ENCODE measurements around the gene PHYKPL. TPM values are rescaled to one million over a fixed set of nuclear protein-coding genes. Genes with fewer than 3 reads are reported as not detected.

The PHYKPL gene
- total and polyA plus RNA-seq, 7 experiments from 2014 or later: 38.8 to 265 (median 143) TPM

- DNase-seq: no peak
- peaks cover 0 to 6% (median 0%) of the 10 kb centered on the region in 5 donors for H3K36me3 Mint-ChIP-seq
- ChIA-PET CTCF (interaction anchor here (0.5 to 1.4 kb wide), 2 partner anchors 359 to 1214 kb away, joined by 3 read pairs; no protein-coding TSS in a partner anchor), POLR2A (no interaction called here)
- intact Hi-C loops (cut with micrococcal nuclease): loop anchor here in 1 of 2 donors (5.0 kb wide), 1 partner anchor 563 kb away; no protein-coding TSS in a partner anchor
- Histone ChIP-seq H3K4me1 (ENCODE audit: control insufficient read depth in 2 of 2, insufficient read depth in 2 of 2, low read length in 2 of 2) (peaks cover 0 to 4% of the 10 kb centered on the region in 2 donors), H3K36me3 (ENCODE audit: control insufficient read depth in 2 of 3, insufficient read depth in 3 of 3, low read length in 3 of 3) (no peaks in the 10 kb centered on the region), H3K9me3 (ENCODE audit: control insufficient read depth in 2 of 3, low read length in 3 of 3) (peaks cover 0 to 5% (median 3%) of the 10 kb centered on the region in 3 experiments), H3K27ac (ENCODE audit: low read depth, low read length) (no peak overlapping the region), H3K4me3 (ENCODE audit: low read length) (no peak overlapping the region), H3K27me3 (ENCODE audit: control insufficient read depth in 2 of 2, insufficient read depth in 2 of 2, low read length in 2 of 2) (no peaks in the 10 kb centered on the region)
- no peak overlapping the region for H3K27ac Mint-ChIP-seq
- H3K4me1 Mint-ChIP-seq: peaks cover 0 to 6% (median 4%) of the 10 kb centered on the region in 7 donors
- peaks cover 4 to 16% (median 9%) of the 10 kb centered on the region in 11 donors for H3K9me3 Mint-ChIP-seq
- peaks cover 2 to 9% (median 7%) of the 10 kb centered on the region in 5 donors for H3K27me3 Mint-ChIP-seq
- no peak overlapping the region for H3K4me3 Mint-ChIP-seq
- ATAC-seq: no peak
Observed at GRCh38 chr5:178279026-178279722, 46.6 kb upstream of the PHYKPL start.

- ATAC-seq (no peak), DNase-seq (no peak)
- H3K4me1 ChIP-seq (ENCODE audit: control insufficient read depth in 2 of 2, insufficient read depth in 2 of 2, low read length in 2 of 2): peaks cover 0 to 4% of the 10 kb centered on the region in 2 donors
- Mint-ChIP-seq H3K4me1 (peaks cover 0 to 6% (median 4%) of the 10 kb centered on the region in 7 donors), H3K9me3 (peaks cover 1 to 11% (median 4%) of the 10 kb centered on the region in 11 donors), H3K27me3 (peaks cover 2 to 9% (median 7%) of the 10 kb centered on the region in 5 donors), H3K4me3 (no peak overlapping the region), H3K36me3 (peaks cover 0 to 6% (median 0%) of the 10 kb centered on the region in 5 donors), H3K27ac (no peak overlapping the region)
- no peaks in the 10 kb centered on the region for H3K9me3 ChIP-seq (ENCODE audit: control insufficient read depth in 2 of 3, low read length in 3 of 3)
- intact Hi-C loops (cut with micrococcal nuclease): loop anchor here in 1 of 2 donors (5.0 kb wide), 1 partner anchor 564 kb away; no protein-coding TSS in a partner anchor
- H3K27me3 ChIP-seq (ENCODE audit: control insufficient read depth in 2 of 2, insufficient read depth in 2 of 2, low read length in 2 of 2): no peaks in the 10 kb centered on the region
- no peaks in the 10 kb centered on the region for H3K36me3 ChIP-seq (ENCODE audit: control insufficient read depth in 2 of 3, insufficient read depth in 3 of 3, low read length in 3 of 3)
- H3K27ac ChIP-seq (ENCODE audit: low read depth, low read length): no peak overlapping the region
- ChIA-PET POLR2A (no interaction called here), CTCF (interaction anchor here (0.9 kb wide), 1 partner anchor 35 kb away, joined by 3 read pairs; no protein-coding TSS in a partner anchor)
- H3K4me3 ChIP-seq (ENCODE audit: low read length): no peak overlapping the region
Observed at GRCh38 chr5:178278358-178279023, 45.9 kb upstream of the PHYKPL start.

GRCh38 chr5:178277866-178278265, 45.3 kb upstream of the PHYKPL start:
- no peak for ATAC-seq
- H3K27ac Mint-ChIP-seq: no peak overlapping the region
- Histone ChIP-seq H3K27ac (ENCODE audit: low read depth, low read length) (no peak overlapping the region), H3K4me3 (ENCODE audit: low read length) (no peak overlapping the region), H3K36me3 (ENCODE audit: control insufficient read depth in 2 of 3, insufficient read depth in 3 of 3, low read length in 3 of 3) (no peaks in the 10 kb centered on the region), H3K9me3 (ENCODE audit: control insufficient read depth in 2 of 3, low read length in 3 of 3) (no peaks in the 10 kb centered on the region), H3K27me3 (ENCODE audit: control insufficient read depth in 2 of 2, insufficient read depth in 2 of 2, low read length in 2 of 2) (no peaks in the 10 kb centered on the region), H3K4me1 (ENCODE audit: control insufficient read depth in 2 of 2, insufficient read depth in 2 of 2, low read length in 2 of 2) (peaks cover 0 to 4% of the 10 kb centered on the region in 2 donors)
- H3K9me3 Mint-ChIP-seq: peaks cover 0 to 7% (median 0%) of the 10 kb centered on the region in 11 donors
- peaks cover 0 to 6% (median 0%) of the 10 kb centered on the region in 5 donors for H3K36me3 Mint-ChIP-seq
- H3K27me3 Mint-ChIP-seq: peaks cover 0 to 9% (median 7%) of the 10 kb centered on the region in 5 donors
- no peak for DNase-seq
- peaks cover 0 to 6% (median 4%) of the 10 kb centered on the region in 7 donors for H3K4me1 Mint-ChIP-seq
- intact Hi-C loops (cut with micrococcal nuclease): loop anchor here in 1 of 2 donors (5.0 kb wide), 1 partner anchor 564 kb away; no protein-coding TSS in a partner anchor
- no peak overlapping the region for H3K4me3 Mint-ChIP-seq
- ChIA-PET CTCF (interaction anchor here (0.9 kb wide), 1 partner anchor 34 kb away, joined by 3 read pairs; no protein-coding TSS in a partner anchor), POLR2A (no interaction called here)

- intact Hi-C loops (cut with micrococcal nuclease): loop anchor here in 1 of 2 donors (5.0 kb wide), 1 partner anchor 565 kb away; no protein-coding TSS in a partner anchor
- Histone ChIP-seq H3K27ac (ENCODE audit: low read depth, low read length) (no peak overlapping the region), H3K4me1 (ENCODE audit: control insufficient read depth in 2 of 2, insufficient read depth in 2 of 2, low read length in 2 of 2) (peaks cover 0 to 4% of the 10 kb centered on the region in 2 donors), H3K27me3 (ENCODE audit: control insufficient read depth in 2 of 2, insufficient read depth in 2 of 2, low read length in 2 of 2) (no peaks in the 10 kb centered on the region), H3K36me3 (ENCODE audit: control insufficient read depth in 2 of 3, insufficient read depth in 3 of 3, low read length in 3 of 3) (no peaks in the 10 kb centered on the region), H3K9me3 (ENCODE audit: control insufficient read depth in 2 of 3, low read length in 3 of 3) (no peaks in the 10 kb centered on the region), H3K4me3 (ENCODE audit: low read length) (no peak overlapping the region)
- Mint-ChIP-seq H3K9me3 (peaks cover 0 to 7% (median 0%) of the 10 kb centered on the region in 11 donors), H3K27me3 (peaks cover 0 to 9% (median 7%) of the 10 kb centered on the region in 5 donors), H3K27ac (no peak overlapping the region), H3K36me3 (peaks cover 0 to 6% (median 0%) of the 10 kb centered on the region in 5 donors), H3K4me3 (no peak overlapping the region), H3K4me1 (peaks cover 0 to 6% (median 4%) of the 10 kb centered on the region in 7 donors)
- POLR2A ChIA-PET: no interaction called here
- CTCF ChIA-PET: interaction anchor here (0.9 kb wide), 1 partner anchor 33 kb away, joined by 3 read pairs; no protein-coding TSS in a partner anchor
- DNase-seq: no peak
- ATAC-seq: no peak
Observed at GRCh38 chr5:178277346-178277745, 44.7 kb upstream of the PHYKPL start.

- intact Hi-C loops (cut with micrococcal nuclease): loop anchor here in 1 of 2 donors (5.0 kb wide), 1 partner anchor 567 kb away; no protein-coding TSS in a partner anchor
- Histone ChIP-seq H3K4me3 (ENCODE audit: low read length) (no peak overlapping the region), H3K36me3 (ENCODE audit: control insufficient read depth in 2 of 3, insufficient read depth in 3 of 3, low read length in 3 of 3) (no peaks in the 10 kb centered on the region), H3K27me3 (ENCODE audit: control insufficient read depth in 2 of 2, insufficient read depth in 2 of 2, low read length in 2 of 2) (no peaks in the 10 kb centered on the region), H3K9me3 (ENCODE audit: control insufficient read depth in 2 of 3, low read length in 3 of 3) (no peaks in the 10 kb centered on the region), H3K27ac (ENCODE audit: low read depth, low read length) (no peak overlapping the region), H3K4me1 (ENCODE audit: control insufficient read depth in 2 of 2, insufficient read depth in 2 of 2, low read length in 2 of 2) (peaks cover 0 to 3% of the 10 kb centered on the region in 2 donors)
- Mint-ChIP-seq H3K36me3 (peaks cover 0 to 6% (median 0%) of the 10 kb centered on the region in 5 donors), H3K4me1 (peaks cover 0 to 4% (median 3%) of the 10 kb centered on the region in 7 donors), H3K27ac (no peak overlapping the region), H3K4me3 (no peak overlapping the region), H3K27me3 (peaks cover 0 to 9% (median 4%) of the 10 kb centered on the region in 5 donors), H3K9me3 (peaks cover 0 to 7% (median 0%) of the 10 kb centered on the region in 11 donors)
- ChIA-PET CTCF (no interaction called here), POLR2A (interaction anchor here (0.6 kb wide), 1 partner anchor 525 kb away, joined by 3 read pairs; no protein-coding TSS in a partner anchor)
- ATAC-seq (no peak), DNase-seq (no peak)
Observed at GRCh38 chr5:178274781-178275537, 42.4 kb upstream of the PHYKPL start.
